Measurements from ENCODE around the gene PSME3. TPM values are rescaled to one million over a fixed set of nuclear protein-coding genes. Genes with fewer than 3 reads are reported as not detected.
A peak's percentile ranks its signal among the peaks of the same experiment; 100 is the strongest.

The PSME3 gene
- total and polyA plus RNA-seq, 2 experiments from 2014 or later, result 93.5 to 178 TPM

- Histone ChIP-seq H4K20me1 (replicated peaks; ENCODE audit: insufficient read depth) (no peaks in the 10 kb centered on the region), H3F3A (replicated peaks; ENCODE audit: low read depth) (no peaks in the 10 kb centered on the region), H3K4me1 (ENCODE audit: insufficient read depth) (0 out of 2 replicates have a peak, but pooled peaks cover 4% of the 10 kb centered on the region), H3K27ac (ENCODE audit: low read depth) (no peak overlapping the region), H3K27me3 (ENCODE audit: insufficient read depth) (no peaks in the 10 kb centered on the region), H3K4me3 (no peak overlapping the region), H3K9me2 (ENCODE audit: insufficient read depth) (no peaks in the 10 kb centered on the region), H2AFZ (peak overlapping the region; percentile 63; the same call in 1 of the 2 replicates), H3K4me2 (no peak overlapping the region), H3K79me2 (replicated peaks; ENCODE audit: insufficient read depth) (no peaks in the 10 kb centered on the region), H3K36me3 (ENCODE audit: insufficient read depth) (no peaks in the 10 kb centered on the region)
- Mint-ChIP-seq H3K27me3 (ENCODE audit: insufficient read depth, low read depth, poor library complexity) (peaks cover 5% of the 10 kb centered on the region), H3K27ac (no peak overlapping the region), H3K9me3 (peaks cover 23% of the 10 kb centered on the region), H3K4me3 (no peak overlapping the region), H3K4me1 (peaks cover 11% of the 10 kb centered on the region), H3K36me3 (ENCODE audit: low read depth) (peaks cover 8% of the 10 kb centered on the region; the same call in 2 of the 3 replicates)
- no peak for TF ChIP-seq STAT1 (IDR thresholded peaks at IDR 0.05; ENCODE audit: unreplicated experiment)
- no peak for TF ChIP-seq ZNF462 (CRISPR knock-in tag; IDR thresholded peaks at IDR 0.05)
- no peak for TF ChIP-seq EZH2phosphoT487 (IDR thresholded peaks at IDR 0.05; ENCODE audit: unreplicated experiment)
- no peak for TF ChIP-seq REST (IDR thresholded peaks at IDR 0.05; ENCODE audit: unreplicated experiment)
- no peak for TF ChIP-seq ZNF331 (CRISPR knock-in tag; IDR thresholded peaks at IDR 0.05; ENCODE audit: low read depth)
- no peak for TF ChIP-seq ETS1 (IDR thresholded peaks at IDR 0.05)
- no peak for TF ChIP-seq JUNB (IDR thresholded peaks at IDR 0.05; ENCODE audit: unreplicated experiment)
- no peak for TF ChIP-seq CTCF (conservative IDR thresholded peaks at IDR 0.05; ENCODE audit: low read depth in 2 of 2)
- no peak for TF ChIP-seq ZNF114 (CRISPR knock-in tag; IDR thresholded peaks at IDR 0.05)
- TF ChIP-seq NANOG (IDR thresholded peaks at IDR 0.05; ENCODE audit: borderline replicate concordance), result no peak
- TF ChIP-seq POLR2AphosphoS5 (IDR thresholded peaks at IDR 0.05; ENCODE audit: low read depth), result no peak
- TF ChIP-seq EZH2 (IDR thresholded peaks at IDR 0.05; ENCODE audit: low read depth, unreplicated experiment), result no peak
- TF ChIP-seq CREB1 (CRISPR knock-in tag; IDR thresholded peaks at IDR 0.05; ENCODE audit: low read depth), result no peak
- DNase-seq (ENCODE audit: low spot score), result no peak
- ATAC-seq, result no peak
Observed at GRCh38 chr17:42866631-42867575, 33.7 kb downstream of the PSME3 start.

Data from GM23338 (cell line).